GM12878 (cell line): ENCODE data around the gene SCTR. TPM values are rescaled to one million over a fixed set of nuclear protein-coding genes. Genes with fewer than 3 reads are reported as not detected.

Source experiments
- ATAC-seq: fragments of 200-7000 bp; cut with Tn5 transposase; 3 replicates; pipeline ENCODE4 v1.9.1; 2020; ENCODE audit warnings: mild to moderate bottlenecking, moderate library complexity
- BruUV-seq: library from RNA; stranded (reverse); fragments of 400-500 nt; replicated peaks from 2 replicates; lab custom pipeline; 2021; lab: Mats Ljungman, UMichigan
- CTCF ChIA-PET: fragments of 300-600 bp; sonication (Branson Sonifier 250); formaldehyde crosslinking; extraction: SDS; loops from one replicate; lab custom pipeline; 2021; ENCODE audit warnings: inconsistent platforms; lab: Yijun Ruan, JAX
- POLR2A ChIA-PET: fragments of 350-600 bp; formaldehyde crosslinking; extraction: SDS; loops from one replicate; lab custom pipeline; 2021; ENCODE audit warnings: inconsistent platforms; lab: Charles Lee
- RAD21 ChIA-PET: fragments of 300-600 bp; sonication (Branson Sonifier 250); formaldehyde crosslinking; loops from one replicate; lab custom pipeline; 2023; ENCODE audit warnings: antibody characterized with exemption; ENCODE audit not compliant: unreplicated experiment; lab: Charles Lee
- SMC1A ChIA-PET: fragments of 300-600 bp; sonication (Branson Sonifier 250); formaldehyde crosslinking; loops from one replicate; lab custom pipeline; 2023; ENCODE audit not compliant: unreplicated experiment, uncharacterized antibody; lab: Charles Lee
- DNase-seq: peaks from one replicate; pipeline ENCODE4 v3.0.0-alpha.2; 2011; ENCODE audit warnings: low read depth, low spot score
- FAIRE-seq: peaks from 3 replicates; lab custom pipeline; 2011; peaks lifted over from hg19 to GRCh38; lab: Jason Lieb, UNC
- H2AFZ ChIP-seq: 2 replicates; pipeline ENCODE4 v1.6.0; 2011; ENCODE audit warnings: low read depth, low read length, control low read depth; ENCODE audit not compliant: control insufficient read depth
- H3K27ac ChIP-seq: 2 replicates; pipeline ENCODE4 v1.5.1; 2011; ENCODE audit warnings: control low read depth; ENCODE audit not compliant: control insufficient read depth, insufficient read depth
- H3K27me3 ChIP-seq, 2 experiments: replicated peaks in 1 of 2; 2 replicates each; pipeline versions ENCODE4 v1.6.0 to v1.6.1; 2011; ENCODE audit warnings: low read length in 1 of 2; ENCODE audit not compliant: control insufficient read depth in 2 of 2, insufficient read depth in 2 of 2
- H3K36me3 ChIP-seq, 2 experiments: 2 replicates each; pipeline ENCODE4 v1.5.1; 2011; ENCODE audit warnings: low read length in 1 of 2; ENCODE audit not compliant: control insufficient read depth in 2 of 2, insufficient read depth in 2 of 2
- H3K4me1 ChIP-seq: 2 replicates; pipeline ENCODE4 v1.6.1; 2011; ENCODE audit warnings: mild to moderate bottlenecking, low read length, moderate library complexity, mixed read lengths; ENCODE audit not compliant: control insufficient read depth, insufficient read depth
- H3K4me2 ChIP-seq: 2 replicates; pipeline ENCODE4 v1.6.0; 2011; ENCODE audit warnings: control low read depth; ENCODE audit not compliant: control insufficient read depth, insufficient read depth
- H3K4me3 ChIP-seq: fragments of 200-600 bp; sonication (generic); 2 replicates; pipeline ENCODE4 v1.5.1; 2016
- H3K79me2 ChIP-seq: 2 replicates; pipeline ENCODE4 v1.6.0; 2011; ENCODE audit warnings: low read length; ENCODE audit not compliant: control insufficient read depth, insufficient read depth
- H3K9ac ChIP-seq: 2 replicates; pipeline ENCODE4 v1.8.0; 2011; ENCODE audit warnings: low read length, control low read depth, mixed read lengths; ENCODE audit not compliant: control insufficient read depth, insufficient read depth
- H3K9me3 ChIP-seq: replicated peaks from 3 replicates; pipeline ENCODE4 v1.5.1; 2011; ENCODE audit warnings: mild to moderate bottlenecking, low read length; ENCODE audit not compliant: control insufficient read depth, insufficient read depth
- H4K20me1 ChIP-seq: 2 replicates; pipeline ENCODE4 v1.6.0; 2011; ENCODE audit not compliant: control insufficient read depth, insufficient read depth
- CHD2 ChIP-seq: IDR thresholded peaks from 2 replicates; pipeline ENCODE4 v1.6.1; 2011; ENCODE audit warnings: low read depth, low read length, improper control_type of control experiment, borderline replicate concordance
- ESRRA ChIP-seq: IDR thresholded peaks from 2 replicates; pipeline ENCODE4 v1.6.1; 2012; ENCODE audit warnings: mild to moderate bottlenecking, low read length, improper control_type of control experiment
- MAX ChIP-seq: IDR thresholded peaks from 2 replicates; pipeline ENCODE4 v1.6.1; 2012; ENCODE audit warnings: low read depth, low read length, improper control_type of control experiment
- NKRF ChIP-seq: fragments of 450-650 bp; conservative IDR thresholded peaks from 2 replicates; pipeline ENCODE4 v1.6.1; 2017; ENCODE audit warnings: mild to moderate bottlenecking, moderate library complexity
- POLR2AphosphoS2 ChIP-seq: IDR thresholded peaks from 2 replicates; pipeline ENCODE4 v1.6.1; 2011; ENCODE audit warnings: low read depth, mild to moderate bottlenecking, low read length, improper control_type of control experiment, moderate library complexity
- RUNX3 ChIP-seq: IDR thresholded peaks from 2 replicates; pipeline ENCODE4 v1.6.1; 2012; ENCODE audit warnings: low read length, inconsistent platforms
- YBX1 ChIP-seq: fragments of 450-650 bp; IDR thresholded peaks from 2 replicates; pipeline ENCODE4 v1.6.1; 2016; ENCODE audit warnings: antibody characterized with exemption
- whole genome bisulfite sequencing: methylation state at CpG from one replicate; pipeline ENCODE4 v1.1.6; 2016; ENCODE audit warnings: low lambda C conversion rate; ENCODE audit not compliant: insufficient replicate concordance, insufficient coverage; ENCODE audit errors: missing lambda C conversion rate; 5-methylcytosine and 5-hydroxymethylcytosine counted together
- in situ Hi-C: fragments of 300-500 bp; cut with MboI; formaldehyde crosslinking; loops from 9 replicates; pipeline ENCODE4 v1.14.3; 2018; ENCODE audit warnings: mixed read lengths
- intact Hi-C: fragments of 100-400 bp; cut with micrococcal nuclease; formaldehyde crosslinking; loops from one replicate; pipeline ENCODE4 v1.14.2; 2022; ENCODE audit not compliant: unreplicated experiment
- polyA plus RNA-seq, 11 experiments: library from polyadenylated mRNA; depleted of rRNA in 4 of 11; unstranded in 6 of 11; stranded (reverse) in 5 of 11; fragments of >200 nt; fragmentation: Nextera tagmentation in 4 of 11; fragmentation: Illumina TruSeq in 1 of 11; extraction: Ambion mirVana in 4 of 11; extraction: Trizol in 1 of 11; gene quantifications; 1 replicate in 1 of 11; 2 replicates in 10 of 11; pipeline versions ENCODE4 v1.2.1 to v1.2.3, GENCODE V29; 2011 to 2016; ENCODE audit warnings: inconsistent platforms in 2 of 11, missing spikeins in 2 of 11, low read depth in 1 of 11
- total RNA-seq, 4 experiments: library from RNA; depleted of rRNA in 3 of 4; stranded (reverse); fragments of >200 nt in 3 of 4; fragmentation: Illumina TruSeq in 1 of 4; extraction: Trizol in 1 of 4; gene quantifications; 2 replicates each; pipeline versions ENCODE4 v1.2.1 to v1.2.3, GENCODE V29; 2013 to 2021

The SCTR gene
- total and polyA plus RNA-seq, 10 of the 15 experiments (the other 5 are each of a cell fraction or from before 2014, with no cell fraction given): 0.26 TPM; not detected in 9

GRCh38 chr2:119486886-119487285 lies 37.4 kb downstream of the SCTR start:
- ATAC-seq (no peak), FAIRE-seq (no peak), DNase-seq (no peak)
- in situ Hi-C loops (loop anchor here (10.0 kb wide), 1 partner anchor 602 kb away; no protein-coding TSS in a partner anchor), intact Hi-C loops (no loop called here)
- Histone ChIP-seq H3K27ac (no peak overlapping the region), H3K4me2 (no peak overlapping the region), H3K27me3 (no peaks in the 10 kb centered on the region; a peak in 1 of 4 replicates), H4K20me1 (peaks cover 2% of the 10 kb centered on the region; the same call in 1 of the 2 replicates), H2AFZ (no peak overlapping the region), H3K36me3 (no peaks in the 10 kb centered on the region), H3K9me3 (no peaks in the 10 kb centered on the region), H3K4me1 (no peaks in the 10 kb centered on the region), H3K79me2 (no peaks in the 10 kb centered on the region), H3K9ac (no peak overlapping the region), H3K4me3 (no peak overlapping the region)
- TF ChIP-seq POLR2AphosphoS2 (no peak), ESRRA (no peak), MAX (no peak), RUNX3 (no peak), NKRF (no peak), YBX1 (no peak), CHD2 (no peak)
- no TSS peak for BruUV-seq
- WGBS: 20% methylated on average over 7 of the region's 7 CpGs
- ChIA-PET CTCF (interaction anchor here (0.8 to 3.3 kb wide), 6 partner anchors 7 to 80 kb away, joined by 3 to 31 read pairs (median 6); no protein-coding TSS in a partner anchor), SMC1A (interaction anchor here (1.2 kb wide), 1 partner anchor 9 kb away, joined by 3 read pairs; no protein-coding TSS in a partner anchor), RAD21 (interaction anchor here (1.2 to 1.5 kb wide), 2 partner anchors 10 to 120 kb away, joined by 3 to 8 read pairs; partner anchors contain the start of genes C2orf76 and DBI), POLR2A (interaction anchor here (1.1 kb wide), 1 partner anchor 164 kb away, joined by 4 read pairs; no protein-coding TSS in a partner anchor)
